ENCODE results near the gene CACNB1.

CACNB1 gene

GRCh38 chr17:39145143-39145542, 52.3 kb downstream of the CACNB1 start:
- Histone ChIP-seq H3K4me3 (ENCODE audit: low read depth in 1 of 2, low read length in 1 of 2) (no peak overlapping the region), H3K9me3 (no peaks in the 10 kb centered on the region), H3K27me3 (peaks cover 44% of the 10 kb centered on the region), H3K36me3 (no peaks in the 10 kb centered on the region), H3K4me1 (ENCODE audit: control insufficient read depth in 1 of 2, insufficient read depth in 1 of 2, low read depth in 1 of 2, low read length in 1 of 2) (no peaks in the 10 kb centered on the region), H3K27ac (no peak overlapping the region)
- TF ChIP-seq CTCF (IDR thresholded peaks at IDR 0.05), result no peak

DNA sequence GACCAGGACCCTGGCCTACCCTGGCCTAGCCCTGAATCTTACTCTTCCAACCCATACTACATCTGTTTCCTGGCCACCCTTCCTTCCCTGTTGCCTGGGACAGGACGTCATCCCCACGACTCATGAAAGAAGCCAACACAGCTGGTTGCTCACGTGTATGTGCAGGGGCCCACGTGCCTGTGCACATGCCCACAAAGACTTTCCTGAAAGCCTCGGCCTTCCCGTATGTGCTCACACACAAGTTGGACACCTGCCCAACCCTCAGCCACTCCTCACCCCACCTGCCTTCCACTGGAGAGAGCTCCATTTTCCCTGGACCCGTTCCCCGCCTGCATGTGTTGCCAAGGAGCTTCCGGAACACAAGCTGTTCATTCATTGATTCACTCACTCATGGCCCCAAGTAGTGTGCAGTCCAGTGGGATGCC, 53.0 kb downstream of the CACNB1 start:
- no peaks in the 10 kb centered on the region for H3K4me1 ChIP-seq (ENCODE audit: control insufficient read depth in 1 of 2, insufficient read depth in 1 of 2, low read depth in 1 of 2, low read length in 1 of 2)
- no peaks in the 10 kb centered on the region for H3K36me3 ChIP-seq
- no peak overlapping the region for H3K4me3 ChIP-seq (ENCODE audit: low read depth in 1 of 2, low read length in 1 of 2)
- peaks cover 37% of the 10 kb centered on the region for H3K27me3 ChIP-seq
- TF ChIP-seq CTCF (IDR thresholded peaks at IDR 0.05), result no peak
- no peak overlapping the region for H3K27ac ChIP-seq
- H3K9me3 ChIP-seq, result no peaks in the 10 kb centered on the region

- Histone ChIP-seq H3K4me1 (ENCODE audit: control insufficient read depth in 1 of 2, insufficient read depth in 1 of 2, low read depth in 1 of 2, low read length in 1 of 2) (no peaks in the 10 kb centered on the region), H3K9me3 (no peaks in the 10 kb centered on the region), H3K27ac (no peak overlapping the region), H3K4me3 (ENCODE audit: low read depth in 1 of 2, low read length in 1 of 2) (no peak overlapping the region), H3K27me3 (peaks cover 29% of the 10 kb centered on the region), H3K36me3 (no peaks in the 10 kb centered on the region)
- TF ChIP-seq CTCF (IDR thresholded peaks at IDR 0.05), result no peak
Measured at GRCh38 chr17:39143552-39144093, 53.8 kb downstream of the CACNB1 start.

DNA sequence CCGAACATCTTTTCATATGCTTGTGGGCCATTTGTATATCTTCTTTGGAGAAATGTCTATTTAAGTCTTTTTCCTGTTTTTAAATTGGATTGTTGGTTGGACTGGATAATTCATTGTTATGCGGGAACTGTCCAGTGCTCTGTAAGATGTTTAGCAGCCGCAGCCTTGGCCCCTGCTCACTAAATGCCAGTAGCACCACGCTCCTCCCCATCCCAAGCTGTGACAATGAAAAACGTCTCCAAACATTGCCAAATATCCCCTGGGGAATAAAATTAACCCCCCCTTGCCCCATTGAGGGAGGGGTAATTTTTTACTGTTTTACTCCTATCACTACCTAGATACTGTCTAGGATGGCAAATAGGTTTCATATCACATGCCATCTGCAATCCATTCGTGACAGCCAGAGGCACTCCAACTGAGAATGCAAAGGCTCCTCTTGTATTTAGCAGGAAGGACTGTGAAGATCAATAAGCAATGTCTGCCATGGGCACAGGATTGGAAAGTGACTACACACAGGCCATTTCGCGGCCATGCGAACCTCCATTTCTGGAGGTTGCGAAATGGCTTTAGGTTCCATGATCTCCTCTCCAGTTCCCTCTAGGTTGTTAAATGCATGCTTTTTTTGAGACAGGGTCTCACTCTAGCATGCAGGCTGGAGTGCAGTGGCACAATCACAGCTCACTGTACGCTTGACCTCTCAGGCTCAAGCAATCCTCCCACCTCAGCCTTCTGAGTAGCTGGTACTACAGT, 55.4 kb downstream of the CACNB1 start:
- H3K27ac ChIP-seq, result no peak overlapping the region
- no peak for TF ChIP-seq CTCF (IDR thresholded peaks at IDR 0.05)
- H3K4me1 ChIP-seq (ENCODE audit: control insufficient read depth in 1 of 2, insufficient read depth in 1 of 2, low read depth in 1 of 2, low read length in 1 of 2), result no peaks in the 10 kb centered on the region

GRCh38 chr17:39141294-39141693, 56.2 kb downstream of the CACNB1 start:
- H3K27ac ChIP-seq, result no peak overlapping the region
- H3K4me3 ChIP-seq (ENCODE audit: low read depth in 1 of 2, low read length in 1 of 2), result no peak overlapping the region
- no peak for TF ChIP-seq CTCF (IDR thresholded peaks at IDR 0.05)
- H3K4me1 ChIP-seq (ENCODE audit: control insufficient read depth in 1 of 2, insufficient read depth in 1 of 2, low read depth in 1 of 2, low read length in 1 of 2), result no peaks in the 10 kb centered on the region
- peaks cover 10% of the 10 kb centered on the region for H3K27me3 ChIP-seq
- H3K36me3 ChIP-seq, result no peaks in the 10 kb centered on the region
- no peaks in the 10 kb centered on the region for H3K9me3 ChIP-seq

More for the DNA sequence above, 55.4 kb downstream of the CACNB1 start:
- Histone ChIP-seq H3K27me3 (peaks cover 13% of the 10 kb centered on the region), H3K4me3 (ENCODE audit: low read depth in 1 of 2, low read length in 1 of 2) (no peak overlapping the region), H3K9me3 (no peaks in the 10 kb centered on the region), H3K36me3 (no peaks in the 10 kb centered on the region)
